ENCODE measurements around the gene TMCC2.

GRCh38 chr1:205287767-205288559 lies 60.2 kb downstream of the TMCC2 start:
- TF ChIP-seq, protein P1, sequence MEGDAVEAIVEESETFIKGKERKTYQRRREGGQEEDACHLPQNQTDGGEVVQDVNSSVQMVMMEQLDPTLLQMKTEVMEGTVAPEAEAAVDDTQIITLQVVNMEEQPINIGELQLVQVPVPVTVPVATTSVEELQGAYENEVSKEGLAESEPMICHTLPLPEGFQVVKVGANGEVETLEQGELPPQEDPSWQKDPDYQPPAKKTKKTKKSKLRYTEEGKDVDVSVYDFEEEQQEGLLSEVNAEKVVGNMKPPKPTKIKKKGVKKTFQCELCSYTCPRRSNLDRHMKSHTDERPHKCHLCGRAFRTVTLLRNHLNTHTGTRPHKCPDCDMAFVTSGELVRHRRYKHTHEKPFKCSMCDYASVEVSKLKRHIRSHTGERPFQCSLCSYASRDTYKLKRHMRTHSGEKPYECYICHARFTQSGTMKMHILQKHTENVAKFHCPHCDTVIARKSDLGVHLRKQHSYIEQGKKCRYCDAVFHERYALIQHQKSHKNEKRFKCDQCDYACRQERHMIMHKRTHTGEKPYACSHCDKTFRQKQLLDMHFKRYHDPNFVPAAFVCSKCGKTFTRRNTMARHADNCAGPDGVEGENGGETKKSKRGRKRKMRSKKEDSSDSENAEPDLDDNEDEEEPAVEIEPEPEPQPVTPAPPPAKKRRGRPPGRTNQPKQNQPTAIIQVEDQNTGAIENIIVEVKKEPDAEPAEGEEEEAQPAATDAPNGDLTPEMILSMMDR (IDR thresholded peaks at IDR 0.05; ENCODE audit: insufficient read depth, low read depth, low read length): no peak
- no peak for TF ChIP-seq EZH2 (IDR thresholded peaks at IDR 0.05; ENCODE audit: insufficient read depth, low read length)

Measured in astrocyte (in vitro differentiated cells and primary cell).